GM12878 (cell line): Measurements from ENCODE around the gene ENDOG. TPM values are rescaled to one million over a fixed set of nuclear protein-coding genes. Genes with fewer than 3 reads are reported as not detected.

ENCODE experiments used
- ASH2L ChIP-seq: fragments of 300-600, 200-600 bp; sonication (generic); IDR thresholded peaks from 2 replicates; pipeline ENCODE4 v1.6.1; 2017; ENCODE audit warnings: low read depth, mild to moderate bottlenecking, borderline replicate concordance
- CBFB ChIP-seq: IDR thresholded peaks from 2 replicates; pipeline ENCODE4 v1.6.1; 2016; ENCODE audit warnings: antibody characterized with exemption, low read depth
- CHD2 ChIP-seq: IDR thresholded peaks from 2 replicates; pipeline ENCODE4 v1.6.1; 2011; ENCODE audit warnings: low read depth, low read length, improper control_type of control experiment, borderline replicate concordance
- ETV6 ChIP-seq, 2 experiments: fragments of 450-650 bp in 1 of 2; IDR thresholded peaks in 1 of 2; conservative IDR thresholded peaks in 1 of 2; 2 replicates each; pipeline ENCODE4 v1.6.1; 2014; ENCODE audit warnings: antibody characterized with exemption in 1 of 2, borderline replicate concordance in 1 of 2, low read depth in 1 of 2, mild to moderate bottlenecking in 1 of 2, moderate library complexity in 1 of 2
- KLF5 ChIP-seq: fragments of 450-650 bp; IDR thresholded peaks from 2 replicates; pipeline ENCODE4 v1.6.1; 2014; ENCODE audit warnings: mild to moderate bottlenecking; ENCODE audit not compliant: partially characterized antibody
- LARP7 ChIP-seq: fragments of 450-650 bp; IDR thresholded peaks from 2 replicates; pipeline ENCODE4 v1.6.1; 2017; ENCODE audit warnings: mild to moderate bottlenecking
- MTA3 ChIP-seq: IDR thresholded peaks from 2 replicates; pipeline ENCODE4 v1.6.1; 2012; ENCODE audit warnings: low read length, inconsistent platforms, borderline replicate concordance
- NFYA ChIP-seq: IDR thresholded peaks from 2 replicates; pipeline ENCODE4 v1.6.1; 2011; ENCODE audit warnings: low read depth, mild to moderate bottlenecking, low read length, improper control_type of control experiment, borderline replicate concordance
- NR2C2 ChIP-seq: IDR thresholded peaks from 2 replicates; pipeline ENCODE4 v1.6.1; 2011; ENCODE audit warnings: borderline replicate concordance, low read depth; ENCODE audit not compliant: control insufficient read depth, insufficient read length
- SUZ12 ChIP-seq: fragments of 200-600 bp; sonication (generic); IDR thresholded peaks from one replicate; pipeline ENCODE4 v1.6.1; 2018; ENCODE audit warnings: antibody characterized with exemption, mild to moderate bottlenecking; ENCODE audit not compliant: unreplicated experiment
- TARDBP ChIP-seq: IDR thresholded peaks from 2 replicates; pipeline ENCODE4 v1.6.1; 2016; ENCODE audit warnings: borderline replicate concordance
- polyA plus RNA-seq, 11 experiments: library from polyadenylated mRNA; depleted of rRNA in 4 of 11; unstranded in 6 of 11; stranded (reverse) in 5 of 11; fragments of >200 nt; fragmentation: Nextera tagmentation in 4 of 11; fragmentation: Illumina TruSeq in 1 of 11; extraction: Ambion mirVana in 4 of 11; extraction: Trizol in 1 of 11; gene quantifications; 1 replicate in 1 of 11; 2 replicates in 10 of 11; pipeline versions ENCODE4 v1.2.1 to v1.2.3, GENCODE V29; 2011 to 2016; ENCODE audit warnings: inconsistent platforms in 2 of 11, missing spikeins in 2 of 11, low read depth in 1 of 11
- total RNA-seq, 4 experiments: library from RNA; depleted of rRNA in 3 of 4; stranded (reverse); fragments of >200 nt in 3 of 4; fragmentation: Illumina TruSeq in 1 of 4; extraction: Trizol in 1 of 4; gene quantifications; 2 replicates each; pipeline versions ENCODE4 v1.2.1 to v1.2.3, GENCODE V29; 2013 to 2021
- TF ChIP-seq, protein P1 (sequence below): IDR thresholded peaks from 2 replicates; pipeline ENCODE4 v1.6.1; 2012; ENCODE audit warnings: mild to moderate bottlenecking, low read depth, low read length
- TF ChIP-seq, protein P2 (sequence below): fragments of 450-650 bp; IDR thresholded peaks from 2 replicates; pipeline ENCODE4 v1.6.1; 2016; ENCODE audit warnings: mild to moderate bottlenecking
- TF ChIP-seq, protein P3 (sequence below): IDR thresholded peaks from 2 replicates; pipeline ENCODE4 v1.6.1; 2011; ENCODE audit warnings: low read depth, mild to moderate bottlenecking, low read length, moderate library complexity, borderline replicate concordance; ENCODE audit errors: extremely low read depth
- TF ChIP-seq, protein P4 (sequence below): fragments of 450-650 bp; formaldehyde crosslinking; IDR thresholded peaks from 2 replicates; pipeline ENCODE4 v1.5.0; 2022; ENCODE audit warnings: mild to moderate bottlenecking, missing genetic modification characterization
- TF ChIP-seq, protein P5 (sequence below): fragments of 150-350 bp; IDR thresholded peaks from 2 replicates; pipeline ENCODE4 v1.6.1; 2016; ENCODE audit warnings: low read depth, low read length

The ENDOG gene
- total and polyA plus RNA-seq, 10 of the 15 experiments (the other 5 are each of a cell fraction or from before 2014, with no cell fraction given) = 0.84 to 29.2 (median 9.0) TPM

DNA sequence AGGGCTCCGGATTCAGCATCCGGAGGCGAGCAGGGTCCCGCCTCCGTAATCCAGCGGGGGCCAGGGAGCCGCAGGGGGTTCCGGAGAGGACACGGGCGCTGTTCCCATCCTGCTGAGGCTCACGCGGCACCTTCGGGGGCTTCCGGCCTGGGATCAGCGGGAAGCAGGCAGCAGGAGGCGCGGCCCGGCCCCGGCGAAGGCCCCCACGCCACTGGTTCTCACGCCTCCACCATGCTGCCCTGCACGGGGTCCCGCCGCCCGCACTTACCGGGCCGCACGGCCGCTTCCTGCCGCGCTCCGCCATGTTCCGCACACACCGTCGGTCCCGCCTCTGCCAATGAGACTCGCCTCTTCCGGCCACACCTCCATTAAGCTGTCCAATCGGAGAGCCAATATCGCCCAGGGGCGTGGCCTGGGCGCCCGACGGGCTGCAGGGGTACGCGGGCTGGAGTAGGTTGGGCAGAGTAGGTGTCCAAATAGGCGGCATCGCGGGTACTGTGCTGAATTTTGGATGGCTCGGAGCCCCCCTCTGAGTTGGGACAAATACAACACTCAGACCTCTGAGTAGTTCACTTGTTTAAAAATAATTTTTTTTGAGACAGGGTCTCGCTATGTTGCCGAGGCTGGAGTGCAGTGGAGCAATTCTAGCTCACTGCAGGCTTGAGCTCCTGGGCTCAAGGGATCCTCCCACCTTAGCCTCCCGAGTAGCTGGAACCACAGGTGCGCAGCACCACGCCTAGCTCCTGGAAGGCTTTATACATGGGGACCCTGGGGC, 11.4 kb downstream of the ENDOG start, which contains the start of gene SPOUT1 (continued):
- TF ChIP-seq, protein P1, sequence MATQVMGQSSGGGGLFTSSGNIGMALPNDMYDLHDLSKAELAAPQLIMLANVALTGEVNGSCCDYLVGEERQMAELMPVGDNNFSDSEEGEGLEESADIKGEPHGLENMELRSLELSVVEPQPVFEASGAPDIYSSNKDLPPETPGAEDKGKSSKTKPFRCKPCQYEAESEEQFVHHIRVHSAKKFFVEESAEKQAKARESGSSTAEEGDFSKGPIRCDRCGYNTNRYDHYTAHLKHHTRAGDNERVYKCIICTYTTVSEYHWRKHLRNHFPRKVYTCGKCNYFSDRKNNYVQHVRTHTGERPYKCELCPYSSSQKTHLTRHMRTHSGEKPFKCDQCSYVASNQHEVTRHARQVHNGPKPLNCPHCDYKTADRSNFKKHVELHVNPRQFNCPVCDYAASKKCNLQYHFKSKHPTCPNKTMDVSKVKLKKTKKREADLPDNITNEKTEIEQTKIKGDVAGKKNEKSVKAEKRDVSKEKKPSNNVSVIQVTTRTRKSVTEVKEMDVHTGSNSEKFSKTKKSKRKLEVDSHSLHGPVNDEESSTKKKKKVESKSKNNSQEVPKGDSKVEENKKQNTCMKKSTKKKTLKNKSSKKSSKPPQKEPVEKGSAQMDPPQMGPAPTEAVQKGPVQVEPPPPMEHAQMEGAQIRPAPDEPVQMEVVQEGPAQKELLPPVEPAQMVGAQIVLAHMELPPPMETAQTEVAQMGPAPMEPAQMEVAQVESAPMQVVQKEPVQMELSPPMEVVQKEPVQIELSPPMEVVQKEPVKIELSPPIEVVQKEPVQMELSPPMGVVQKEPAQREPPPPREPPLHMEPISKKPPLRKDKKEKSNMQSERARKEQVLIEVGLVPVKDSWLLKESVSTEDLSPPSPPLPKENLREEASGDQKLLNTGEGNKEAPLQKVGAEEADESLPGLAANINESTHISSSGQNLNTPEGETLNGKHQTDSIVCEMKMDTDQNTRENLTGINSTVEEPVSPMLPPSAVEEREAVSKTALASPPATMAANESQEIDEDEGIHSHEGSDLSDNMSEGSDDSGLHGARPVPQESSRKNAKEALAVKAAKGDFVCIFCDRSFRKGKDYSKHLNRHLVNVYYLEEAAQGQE = no peak
- TF ChIP-seq ASH2L (no peak), NR2C2 (no peak), NFYA (no peak), MTA3 (no peak), KLF5 (peak; percentile 60), TARDBP (no peak), SUZ12 (no peak), ETV6 (conservative IDR thresholded peaks at IDR 0.05 in 1 of 2, IDR thresholded peaks at IDR 0.05 in 1 of 2; ENCODE audit: borderline replicate concordance in 1 of 2, low read depth in 1 of 2) (no peak), LARP7 (0 out of 2 replicates have a peak, but pooled peaks have one; percentile 69), CBFB (0 out of 2 replicates have a peak, but pooled peaks have one; percentile 40), CHD2 (no peak)
- TF ChIP-seq, protein P2, sequence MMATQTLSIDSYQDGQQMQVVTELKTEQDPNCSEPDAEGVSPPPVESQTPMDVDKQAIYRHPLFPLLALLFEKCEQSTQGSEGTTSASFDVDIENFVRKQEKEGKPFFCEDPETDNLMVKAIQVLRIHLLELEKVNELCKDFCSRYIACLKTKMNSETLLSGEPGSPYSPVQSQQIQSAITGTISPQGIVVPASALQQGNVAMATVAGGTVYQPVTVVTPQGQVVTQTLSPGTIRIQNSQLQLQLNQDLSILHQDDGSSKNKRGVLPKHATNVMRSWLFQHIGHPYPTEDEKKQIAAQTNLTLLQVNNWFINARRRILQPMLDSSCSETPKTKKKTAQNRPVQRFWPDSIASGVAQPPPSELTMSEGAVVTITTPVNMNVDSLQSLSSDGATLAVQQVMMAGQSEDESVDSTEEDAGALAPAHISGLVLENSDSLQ = no peak
- TF ChIP-seq, protein P3, sequence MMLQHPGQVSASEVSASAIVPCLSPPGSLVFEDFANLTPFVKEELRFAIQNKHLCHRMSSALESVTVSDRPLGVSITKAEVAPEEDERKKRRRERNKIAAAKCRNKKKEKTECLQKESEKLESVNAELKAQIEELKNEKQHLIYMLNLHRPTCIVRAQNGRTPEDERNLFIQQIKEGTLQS = no peak
- TF ChIP-seq, protein P4, sequence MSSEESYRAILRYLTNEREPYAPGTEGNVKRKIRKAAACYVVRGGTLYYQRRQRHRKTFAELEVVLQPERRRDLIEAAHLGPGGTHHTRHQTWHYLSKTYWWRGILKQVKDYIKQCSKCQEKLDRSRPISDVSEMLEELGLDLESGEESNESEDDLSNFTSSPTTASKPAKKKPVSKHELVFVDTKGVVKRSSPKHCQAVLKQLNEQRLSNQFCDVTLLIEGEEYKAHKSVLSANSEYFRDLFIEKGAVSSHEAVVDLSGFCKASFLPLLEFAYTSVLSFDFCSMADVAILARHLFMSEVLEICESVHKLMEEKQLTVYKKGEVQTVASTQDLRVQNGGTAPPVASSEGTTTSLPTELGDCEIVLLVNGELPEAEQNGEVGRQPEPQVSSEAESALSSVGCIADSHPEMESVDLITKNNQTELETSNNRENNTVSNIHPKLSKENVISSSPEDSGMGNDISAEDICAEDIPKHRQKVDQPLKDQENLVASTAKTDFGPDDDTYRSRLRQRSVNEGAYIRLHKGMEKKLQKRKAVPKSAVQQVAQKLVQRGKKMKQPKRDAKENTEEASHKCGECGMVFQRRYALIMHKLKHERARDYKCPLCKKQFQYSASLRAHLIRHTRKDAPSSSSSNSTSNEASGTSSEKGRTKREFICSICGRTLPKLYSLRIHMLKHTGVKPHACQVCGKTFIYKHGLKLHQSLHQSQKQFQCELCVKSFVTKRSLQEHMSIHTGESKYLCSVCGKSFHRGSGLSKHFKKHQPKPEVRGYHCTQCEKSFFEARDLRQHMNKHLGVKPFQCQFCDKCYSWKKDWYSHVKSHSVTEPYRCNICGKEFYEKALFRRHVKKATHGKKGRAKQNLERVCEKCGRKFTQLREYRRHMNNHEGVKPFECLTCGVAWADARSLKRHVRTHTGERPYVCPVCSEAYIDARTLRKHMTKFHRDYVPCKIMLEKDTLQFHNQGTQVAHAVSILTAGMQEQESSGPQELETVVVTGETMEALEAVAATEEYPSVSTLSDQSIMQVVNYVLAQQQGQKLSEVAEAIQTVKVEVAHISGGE (CRISPR knock-in tag) = no peak
- TF ChIP-seq, protein P5, sequence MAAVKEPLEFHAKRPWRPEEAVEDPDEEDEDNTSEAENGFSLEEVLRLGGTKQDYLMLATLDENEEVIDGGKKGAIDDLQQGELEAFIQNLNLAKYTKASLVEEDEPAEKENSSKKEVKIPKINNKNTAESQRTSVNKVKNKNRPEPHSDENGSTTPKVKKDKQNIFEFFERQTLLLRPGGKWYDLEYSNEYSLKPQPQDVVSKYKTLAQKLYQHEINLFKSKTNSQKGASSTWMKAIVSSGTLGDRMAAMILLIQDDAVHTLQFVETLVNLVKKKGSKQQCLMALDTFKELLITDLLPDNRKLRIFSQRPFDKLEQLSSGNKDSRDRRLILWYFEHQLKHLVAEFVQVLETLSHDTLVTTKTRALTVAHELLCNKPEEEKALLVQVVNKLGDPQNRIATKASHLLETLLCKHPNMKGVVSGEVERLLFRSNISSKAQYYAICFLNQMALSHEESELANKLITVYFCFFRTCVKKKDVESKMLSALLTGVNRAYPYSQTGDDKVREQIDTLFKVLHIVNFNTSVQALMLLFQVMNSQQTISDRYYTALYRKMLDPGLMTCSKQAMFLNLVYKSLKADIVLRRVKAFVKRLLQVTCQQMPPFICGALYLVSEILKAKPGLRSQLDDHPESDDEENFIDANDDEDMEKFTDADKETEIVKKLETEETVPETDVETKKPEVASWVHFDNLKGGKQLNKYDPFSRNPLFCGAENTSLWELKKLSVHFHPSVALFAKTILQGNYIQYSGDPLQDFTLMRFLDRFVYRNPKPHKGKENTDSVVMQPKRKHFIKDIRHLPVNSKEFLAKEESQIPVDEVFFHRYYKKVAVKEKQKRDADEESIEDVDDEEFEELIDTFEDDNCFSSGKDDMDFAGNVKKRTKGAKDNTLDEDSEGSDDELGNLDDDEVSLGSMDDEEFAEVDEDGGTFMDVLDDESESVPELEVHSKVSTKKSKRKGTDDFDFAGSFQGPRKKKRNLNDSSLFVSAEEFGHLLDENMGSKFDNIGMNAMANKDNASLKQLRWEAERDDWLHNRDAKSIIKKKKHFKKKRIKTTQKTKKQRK = no peak
